Coronary artery (tissue), 2 donors: ENCODE results near the gene CACNA1I.

Experiments
- DNase-seq: peaks from one replicate; pipeline ENCODE4 v3.0.0-alpha.2; 2017; ENCODE audit warnings: low spot score
- H3K27ac ChIP-seq, 2 donors: fragments of 200-600 bp; sonication (generic); one replicate each; pipeline ENCODE4 v1.5.1; 2016 to 2019
- H3K4me3 ChIP-seq: fragments of 200-600 bp; sonication (generic); 2 replicates; pipeline ENCODE4 v1.5.1; 2016; ENCODE audit warnings: mild to moderate bottlenecking, moderate library complexity
- TF ChIP-seq, protein P1 (sequence below): fragments of 200-600 bp; sonication (generic); IDR thresholded peaks from one replicate; pipeline ENCODE4 v1.5.1; 2019; ENCODE audit warnings: antibody characterized with exemption

CACNA1I gene

GRCh38 chr22:39697790-39698430 lies 127.4 kb downstream of the CACNA1I start:
- DNase-seq = no peak
- Histone ChIP-seq H3K27ac (no peak overlapping the region), H3K4me3 (no peak overlapping the region)
- TF ChIP-seq, protein P1, sequence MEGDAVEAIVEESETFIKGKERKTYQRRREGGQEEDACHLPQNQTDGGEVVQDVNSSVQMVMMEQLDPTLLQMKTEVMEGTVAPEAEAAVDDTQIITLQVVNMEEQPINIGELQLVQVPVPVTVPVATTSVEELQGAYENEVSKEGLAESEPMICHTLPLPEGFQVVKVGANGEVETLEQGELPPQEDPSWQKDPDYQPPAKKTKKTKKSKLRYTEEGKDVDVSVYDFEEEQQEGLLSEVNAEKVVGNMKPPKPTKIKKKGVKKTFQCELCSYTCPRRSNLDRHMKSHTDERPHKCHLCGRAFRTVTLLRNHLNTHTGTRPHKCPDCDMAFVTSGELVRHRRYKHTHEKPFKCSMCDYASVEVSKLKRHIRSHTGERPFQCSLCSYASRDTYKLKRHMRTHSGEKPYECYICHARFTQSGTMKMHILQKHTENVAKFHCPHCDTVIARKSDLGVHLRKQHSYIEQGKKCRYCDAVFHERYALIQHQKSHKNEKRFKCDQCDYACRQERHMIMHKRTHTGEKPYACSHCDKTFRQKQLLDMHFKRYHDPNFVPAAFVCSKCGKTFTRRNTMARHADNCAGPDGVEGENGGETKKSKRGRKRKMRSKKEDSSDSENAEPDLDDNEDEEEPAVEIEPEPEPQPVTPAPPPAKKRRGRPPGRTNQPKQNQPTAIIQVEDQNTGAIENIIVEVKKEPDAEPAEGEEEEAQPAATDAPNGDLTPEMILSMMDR = no peak

GRCh38 chr22:39699631-39700360 lies 129.2 kb downstream of the CACNA1I start:
- DNase-seq = no peak
- TF ChIP-seq, protein P1 = no peak
- Histone ChIP-seq H3K27ac (no peak overlapping the region), H3K4me3 (no peak overlapping the region)

DNA sequence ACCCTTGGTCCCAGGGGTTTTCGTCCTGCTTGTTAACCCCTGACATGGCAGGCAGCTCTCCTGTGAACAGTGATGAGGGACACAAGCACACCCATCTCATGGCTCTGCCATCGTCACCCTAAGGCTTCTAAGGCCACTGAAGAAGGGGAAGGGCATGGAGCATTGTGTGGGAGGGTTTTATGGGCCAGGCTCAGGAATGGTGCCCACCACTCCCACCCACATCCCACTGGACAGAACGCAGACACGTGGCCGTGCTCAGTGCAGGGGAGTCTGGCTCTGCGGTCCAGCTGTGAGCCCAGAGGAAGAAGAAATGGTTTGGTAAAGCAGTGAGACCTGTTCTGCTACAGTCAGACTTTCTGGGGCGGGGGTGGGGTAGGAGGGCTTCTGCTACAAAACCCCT lies 130.0 kb downstream of the CACNA1I start:
- TF ChIP-seq, protein P1 = no peak

GRCh38 chr22:39703091-39703490 lies 132.5 kb downstream of the CACNA1I start:
- DNase-seq = no peak
- TF ChIP-seq, protein P1 = no peak
- H3K4me3 ChIP-seq = no peak overlapping the region
- no peak overlapping the region for H3K27ac ChIP-seq

More for the DNA sequence above, 130.0 kb downstream of the CACNA1I start:
- no peak for DNase-seq
- Histone ChIP-seq H3K27ac (no peak overlapping the region), H3K4me3 (no peak overlapping the region)

- Histone ChIP-seq H3K4me3 (no peak overlapping the region), H3K27ac (no peak overlapping the region)
- DNase-seq = no peak
- TF ChIP-seq, protein P1 = no peak
Observed at GRCh38 chr22:39703928-39704639, 133.5 kb downstream of the CACNA1I start.

- H3K4me3 ChIP-seq = no peak overlapping the region
Observed at GRCh38 chr22:39705386-39705785, 134.8 kb downstream of the CACNA1I start.

More at GRCh38 chr22:39705386-39705785, 134.8 kb downstream of the CACNA1I start:
- TF ChIP-seq, protein P1 = no peak
- no peak overlapping the region for H3K27ac ChIP-seq
- DNase-seq = no peak
